ENCODE measurements around the gene CCDC85C.

The CCDC85C gene

DNA sequence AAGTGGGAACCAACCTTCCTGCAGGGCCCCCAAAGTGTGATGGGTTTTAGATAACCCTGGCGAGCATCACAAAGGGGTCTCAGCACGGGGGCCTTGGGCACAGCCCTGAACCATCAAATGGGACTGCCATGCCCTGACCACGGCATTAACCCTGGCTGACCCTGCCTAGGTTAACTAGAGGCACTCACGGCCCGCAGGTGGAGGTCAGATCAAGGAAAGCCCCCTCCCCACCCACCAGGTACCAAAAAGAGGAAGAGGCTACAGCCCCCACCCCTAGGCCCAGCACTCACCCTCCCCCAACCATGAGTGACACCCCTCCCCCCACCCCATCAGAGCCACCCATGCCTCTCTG, 80.3 kb downstream of the CCDC85C start:
- TF ChIP-seq, protein P1, sequence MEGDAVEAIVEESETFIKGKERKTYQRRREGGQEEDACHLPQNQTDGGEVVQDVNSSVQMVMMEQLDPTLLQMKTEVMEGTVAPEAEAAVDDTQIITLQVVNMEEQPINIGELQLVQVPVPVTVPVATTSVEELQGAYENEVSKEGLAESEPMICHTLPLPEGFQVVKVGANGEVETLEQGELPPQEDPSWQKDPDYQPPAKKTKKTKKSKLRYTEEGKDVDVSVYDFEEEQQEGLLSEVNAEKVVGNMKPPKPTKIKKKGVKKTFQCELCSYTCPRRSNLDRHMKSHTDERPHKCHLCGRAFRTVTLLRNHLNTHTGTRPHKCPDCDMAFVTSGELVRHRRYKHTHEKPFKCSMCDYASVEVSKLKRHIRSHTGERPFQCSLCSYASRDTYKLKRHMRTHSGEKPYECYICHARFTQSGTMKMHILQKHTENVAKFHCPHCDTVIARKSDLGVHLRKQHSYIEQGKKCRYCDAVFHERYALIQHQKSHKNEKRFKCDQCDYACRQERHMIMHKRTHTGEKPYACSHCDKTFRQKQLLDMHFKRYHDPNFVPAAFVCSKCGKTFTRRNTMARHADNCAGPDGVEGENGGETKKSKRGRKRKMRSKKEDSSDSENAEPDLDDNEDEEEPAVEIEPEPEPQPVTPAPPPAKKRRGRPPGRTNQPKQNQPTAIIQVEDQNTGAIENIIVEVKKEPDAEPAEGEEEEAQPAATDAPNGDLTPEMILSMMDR (conservative IDR thresholded peaks at IDR 0.05; ENCODE audit: low read depth, low read length) = no peak
- no peak overlapping the region for H3K4me3 ChIP-seq (ENCODE audit: low read length)
- no peak for DNase-seq (ENCODE audit: low read depth)

DNA sequence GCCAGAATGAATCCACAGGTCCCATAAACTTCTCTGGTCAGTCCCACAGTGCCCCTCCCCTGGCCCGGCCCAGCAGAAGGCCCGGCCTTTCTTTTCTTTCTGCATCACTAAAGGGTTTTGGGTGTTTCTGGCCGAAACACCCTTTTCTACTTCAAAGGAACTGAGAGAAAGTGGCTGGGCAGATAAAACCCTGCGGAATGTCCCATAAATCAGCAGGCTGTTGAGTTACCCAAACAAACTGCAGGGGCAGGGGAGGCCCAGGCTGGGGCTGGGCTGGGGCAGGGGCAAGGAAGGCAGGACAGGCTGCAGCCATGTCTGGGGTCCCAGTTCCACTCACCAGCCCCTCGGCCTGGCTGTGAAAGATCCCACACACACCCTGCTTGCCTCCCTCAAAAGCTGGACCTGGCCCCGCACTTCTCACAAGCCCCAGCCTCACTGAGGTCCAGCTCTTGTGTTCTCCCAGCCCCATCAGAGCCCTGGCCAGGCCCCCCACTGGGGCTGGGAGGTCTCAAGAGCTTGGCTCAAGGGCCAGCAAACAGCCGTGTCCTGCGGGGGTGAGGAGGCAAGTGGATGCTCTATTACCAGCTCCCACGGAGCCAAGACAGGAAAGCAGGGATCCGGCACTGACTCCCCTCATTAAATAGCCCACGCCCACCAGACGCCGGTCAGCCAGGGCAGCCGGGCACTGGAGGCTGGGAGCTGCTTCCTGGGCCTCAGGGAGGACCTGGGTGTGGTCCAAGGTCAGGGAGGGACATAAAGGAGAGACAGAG, 80.9 kb downstream of the CCDC85C start:
- H3K4me3 ChIP-seq (ENCODE audit: low read length) = no peak overlapping the region
- no peak for DNase-seq (ENCODE audit: low read depth)
- TF ChIP-seq, protein P1 (conservative IDR thresholded peaks at IDR 0.05; ENCODE audit: low read depth, low read length) = no peak

DNA sequence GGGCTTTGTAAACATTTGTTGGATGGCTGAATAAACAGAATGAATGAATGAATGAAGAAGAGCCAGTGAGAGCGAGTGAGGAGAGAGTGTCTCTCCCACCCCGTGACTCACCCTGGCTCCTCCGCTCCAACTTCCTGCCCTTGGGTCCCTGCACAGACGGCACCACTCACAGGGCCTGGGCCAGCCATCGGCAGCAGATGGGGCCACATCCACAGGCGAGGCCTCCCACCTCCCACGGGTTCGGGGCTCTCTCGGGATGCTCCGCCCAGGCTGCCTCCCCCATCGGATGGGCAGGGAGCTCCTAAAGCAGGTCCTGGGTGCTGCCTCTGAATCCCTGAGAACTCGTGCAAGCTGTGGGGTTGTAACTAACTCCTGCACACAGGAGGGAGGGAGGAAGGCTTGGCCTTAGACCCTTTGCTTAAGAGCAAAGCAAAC, 81.5 kb downstream of the CCDC85C start:
- H3K4me3 ChIP-seq (ENCODE audit: low read length) = no peak overlapping the region
- TF ChIP-seq, protein P1 (conservative IDR thresholded peaks at IDR 0.05; ENCODE audit: low read depth, low read length) = no peak
- DNase-seq (ENCODE audit: low read depth) = no peak

DNA sequence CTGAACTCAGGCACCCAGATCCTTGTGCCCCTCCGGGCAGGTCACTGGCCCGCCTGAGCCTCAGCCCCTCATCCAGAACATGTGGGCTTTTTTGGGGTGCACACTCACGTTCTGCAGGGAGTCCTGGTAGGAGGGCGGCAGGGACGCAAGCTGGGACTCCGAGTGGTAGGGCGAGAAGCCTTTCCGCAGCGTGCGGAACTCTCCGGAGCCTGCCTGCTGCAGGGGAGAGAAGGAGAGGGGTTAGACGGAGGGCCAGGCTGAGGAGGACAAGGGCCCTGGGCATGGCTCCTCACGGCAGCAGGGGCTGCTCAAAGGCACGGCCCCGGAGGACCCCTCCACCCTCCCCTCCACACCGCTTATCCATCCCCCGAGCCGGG, 82.0 kb downstream of the CCDC85C start:
- H3K4me3 ChIP-seq (ENCODE audit: low read length) = no peak overlapping the region
- TF ChIP-seq, protein P1 (conservative IDR thresholded peaks at IDR 0.05; ENCODE audit: low read depth, low read length) = no peak
- no peak for DNase-seq (ENCODE audit: low read depth)

DNA sequence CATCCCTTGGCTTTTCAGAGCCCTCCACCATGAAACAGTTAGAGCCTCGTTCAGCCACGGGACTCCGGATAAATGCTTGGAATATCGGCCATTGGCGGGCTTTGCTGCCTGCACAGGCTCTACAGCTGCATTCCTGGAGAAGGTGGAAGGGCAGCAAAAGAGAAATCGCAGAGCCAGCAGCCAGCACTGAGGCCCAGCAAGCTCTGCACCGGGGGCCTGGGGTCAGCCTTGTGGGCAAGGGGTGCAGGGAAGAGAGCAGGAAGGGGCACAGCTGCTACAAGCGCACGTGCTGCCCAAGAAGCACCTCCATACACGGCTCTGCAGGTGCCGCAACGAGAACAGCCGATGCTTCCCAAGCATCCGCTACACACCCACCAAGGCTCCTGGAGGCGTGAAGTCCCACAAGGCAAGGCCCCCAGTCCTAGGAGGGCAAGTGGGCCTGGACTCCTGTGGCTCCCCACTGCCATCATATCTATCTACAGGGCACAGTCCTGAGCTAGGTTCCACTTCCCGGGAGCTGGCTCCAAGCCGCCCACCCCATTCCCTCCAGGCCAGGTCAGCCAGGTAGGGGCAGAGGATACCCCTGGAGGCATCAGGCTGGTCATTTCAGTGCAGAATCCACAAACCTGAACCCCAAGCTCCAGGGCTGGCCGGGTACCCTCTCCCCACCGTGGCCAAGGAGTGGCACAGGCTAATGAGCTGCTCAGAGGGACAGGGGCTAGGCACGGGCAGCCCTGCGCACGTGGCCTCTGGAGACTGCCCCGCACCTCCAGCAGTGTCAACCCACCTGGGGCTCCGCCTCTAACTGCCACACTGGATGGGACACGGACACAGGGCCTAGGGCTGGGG, 82.6 kb downstream of the CCDC85C start:
- DNase-seq (ENCODE audit: low read depth) = no peak

DNA sequence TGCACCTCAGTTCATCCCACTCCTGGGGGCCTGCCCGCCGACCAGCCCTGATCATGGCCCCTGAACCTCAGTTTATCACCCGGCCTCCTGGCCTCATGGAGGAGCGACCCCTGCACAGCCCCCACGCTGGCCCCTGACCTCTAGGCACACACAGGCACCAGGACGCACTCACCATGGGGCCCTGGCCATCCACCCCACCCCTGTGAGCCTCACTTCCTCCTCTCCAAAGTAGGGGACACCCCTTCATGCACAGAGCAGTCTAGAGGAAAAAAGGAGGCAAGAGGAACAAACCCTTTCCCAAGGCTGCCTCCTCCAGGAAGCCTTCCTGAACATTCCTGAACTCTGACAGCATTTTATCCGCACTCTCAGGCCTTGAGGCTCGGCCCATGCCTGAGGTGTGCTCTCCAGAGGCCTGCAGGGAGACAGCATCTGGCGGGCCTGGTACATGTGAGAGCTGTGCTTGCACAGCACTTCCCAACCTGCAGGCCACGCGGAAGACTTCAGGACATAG, 83.4 kb downstream of the CCDC85C start:
- no peak for DNase-seq (ENCODE audit: low read depth)
- no peak overlapping the region for H3K4me3 ChIP-seq (ENCODE audit: low read length)
- TF ChIP-seq, protein P1 (conservative IDR thresholded peaks at IDR 0.05; ENCODE audit: low read depth, low read length) = no peak

More for the DNA sequence above, 82.6 kb downstream of the CCDC85C start:
- H3K4me3 ChIP-seq (ENCODE audit: low read length) = no peak overlapping the region
- TF ChIP-seq, protein P1 (conservative IDR thresholded peaks at IDR 0.05; ENCODE audit: low read depth, low read length) = no peak
